Osteoblast (primary cell): ENCODE results near the gene PCDHA1. TPM values are rescaled to one million over a fixed set of nuclear protein-coding genes. Genes with fewer than 3 reads are reported as not detected.

Experiments
- DNase-seq: peaks from one replicate; pipeline ENCODE4 v3.0.0; 2011; ENCODE audit warnings: low spot score, mixed read lengths; ENCODE audit not compliant: insufficient read length; ENCODE audit errors: missing footprints
- H2AFZ ChIP-seq: 2 replicates; pipeline ENCODE4 v1.6.0; 2011; ENCODE audit warnings: mild to moderate bottlenecking, low read length
- H3K27ac ChIP-seq: 2 replicates; pipeline ENCODE4 v1.5.1; 2011; ENCODE audit warnings: mild to moderate bottlenecking, low read depth, low read length, moderate library complexity
- H3K27me3 ChIP-seq: 2 replicates; pipeline ENCODE4 v1.6.0; 2012; ENCODE audit warnings: mild to moderate bottlenecking, control low read depth, inconsistent platforms, low read length, moderate library complexity; ENCODE audit not compliant: insufficient read depth
- H3K36me3 ChIP-seq: 2 replicates; pipeline ENCODE4 v1.5.1; 2011; ENCODE audit warnings: mild to moderate bottlenecking, low read length, control low read depth, moderate library complexity; ENCODE audit not compliant: insufficient read depth
- H3K4me1 ChIP-seq: 2 replicates; pipeline ENCODE4 v1.5.1; 2011; ENCODE audit warnings: mild to moderate bottlenecking, low read length, control low read depth, moderate library complexity; ENCODE audit not compliant: insufficient read depth
- H3K4me2 ChIP-seq: 2 replicates; pipeline ENCODE4 v1.6.0; 2011; ENCODE audit warnings: mild to moderate bottlenecking, low read length; ENCODE audit not compliant: insufficient read depth
- H3K4me3 ChIP-seq: fragments of 200-600 bp; sonication (generic); 3 replicates; pipeline ENCODE4 v1.5.1; 2012; ENCODE audit warnings: mild to moderate bottlenecking, low read length, inconsistent platforms; ENCODE audit not compliant: insufficient read depth
- H3K79me2 ChIP-seq: 2 replicates; pipeline ENCODE4 v1.6.0; 2012; ENCODE audit warnings: mild to moderate bottlenecking, low read length, control low read depth, inconsistent platforms; ENCODE audit not compliant: insufficient read depth
- H3K9me3 ChIP-seq: 2 replicates; pipeline ENCODE4 v1.5.1; 2011; ENCODE audit warnings: low read depth, low read length, control low read depth
- H4K20me1 ChIP-seq: 2 replicates; pipeline ENCODE4 v1.6.0; 2012; ENCODE audit warnings: mild to moderate bottlenecking, low read length, control low read depth; ENCODE audit not compliant: insufficient read depth
- CTCF ChIP-seq: IDR thresholded peaks from 2 replicates; pipeline ENCODE4 v1.5.1; 2011; ENCODE audit warnings: mild to moderate bottlenecking, low read depth, low read length, moderate library complexity; ENCODE audit errors: extremely low read depth
- total RNA-seq: library from RNA; depleted of rRNA; stranded (reverse); fragments of >200 nt; gene quantifications from 2 replicates; pipeline ENCODE4 v1.2.3, GENCODE V29; 2012

Gene PCDHA1
- total RNA-seq, 1 donor: not detected

GRCh38 chr5:140953234-140953633, 167.3 kb downstream of the PCDHA1 start:
- no peaks in the 10 kb centered on the region for H3K27me3 ChIP-seq
- H3K4me2 ChIP-seq: no peak overlapping the region
- no peak overlapping the region for H3K27ac ChIP-seq
- no peak for DNase-seq
- TF ChIP-seq CTCF: no peak
- H3K79me2 ChIP-seq: no peaks in the 10 kb centered on the region
- H3K4me1 ChIP-seq: no peaks in the 10 kb centered on the region
- no peak overlapping the region for H2AFZ ChIP-seq
- H3K9me3 ChIP-seq: no peaks in the 10 kb centered on the region
- H4K20me1 ChIP-seq: no peaks in the 10 kb centered on the region
- no peak overlapping the region for H3K4me3 ChIP-seq
- no peaks in the 10 kb centered on the region for H3K36me3 ChIP-seq

- no peak overlapping the region for H3K27ac ChIP-seq
- no peak overlapping the region for H3K4me3 ChIP-seq
- H4K20me1 ChIP-seq: no peaks in the 10 kb centered on the region
- no peaks in the 10 kb centered on the region for H3K9me3 ChIP-seq
- DNase-seq: no peak
- no peaks in the 10 kb centered on the region for H3K27me3 ChIP-seq
- no peak overlapping the region for H3K4me2 ChIP-seq
- no peak overlapping the region for H2AFZ ChIP-seq
- H3K36me3 ChIP-seq: no peaks in the 10 kb centered on the region
- no peaks in the 10 kb centered on the region for H3K4me1 ChIP-seq
- H3K79me2 ChIP-seq: no peaks in the 10 kb centered on the region
- no peak for TF ChIP-seq CTCF
These were observed 176.2 kb downstream of the PCDHA1 start for GRCh38 chr5:140962190-140962589.

GRCh38 chr5:140964356-140964755, 178.4 kb downstream of the PCDHA1 start:
- Histone ChIP-seq H3K79me2 (no peaks in the 10 kb centered on the region), H4K20me1 (no peaks in the 10 kb centered on the region), H2AFZ (no peak overlapping the region), H3K4me3 (no peak overlapping the region), H3K36me3 (no peaks in the 10 kb centered on the region), H3K4me1 (no peaks in the 10 kb centered on the region), H3K9me3 (no peaks in the 10 kb centered on the region), H3K27me3 (no peaks in the 10 kb centered on the region), H3K4me2 (no peak overlapping the region), H3K27ac (no peak overlapping the region)
- TF ChIP-seq CTCF: no peak
- no peak for DNase-seq

GRCh38 chr5:140965905-140966292, 180.0 kb downstream of the PCDHA1 start:
- no peaks in the 10 kb centered on the region for H3K4me1 ChIP-seq
- H3K36me3 ChIP-seq: no peaks in the 10 kb centered on the region
- no peaks in the 10 kb centered on the region for H3K79me2 ChIP-seq
- DNase-seq: no peak
- TF ChIP-seq CTCF: no peak
- no peaks in the 10 kb centered on the region for H3K9me3 ChIP-seq
- no peaks in the 10 kb centered on the region for H3K27me3 ChIP-seq
- H3K4me2 ChIP-seq: peak overlapping the region; percentile 66
- H3K4me3 ChIP-seq: peak overlapping the region; percentile 60
- peak overlapping the region; percentile 70 for H2AFZ ChIP-seq
- H4K20me1 ChIP-seq: no peaks in the 10 kb centered on the region
- H3K27ac ChIP-seq: no peak overlapping the region
